G401.6 (cell line): Measurements from ENCODE around the gene DDI2.

Source experiments
- FAIRE-seq: peaks from 2 replicates; lab custom pipeline; 2012; peaks lifted over from hg19 to GRCh38; lab: Jason Lieb, UNC

Gene DDI2

DNA sequence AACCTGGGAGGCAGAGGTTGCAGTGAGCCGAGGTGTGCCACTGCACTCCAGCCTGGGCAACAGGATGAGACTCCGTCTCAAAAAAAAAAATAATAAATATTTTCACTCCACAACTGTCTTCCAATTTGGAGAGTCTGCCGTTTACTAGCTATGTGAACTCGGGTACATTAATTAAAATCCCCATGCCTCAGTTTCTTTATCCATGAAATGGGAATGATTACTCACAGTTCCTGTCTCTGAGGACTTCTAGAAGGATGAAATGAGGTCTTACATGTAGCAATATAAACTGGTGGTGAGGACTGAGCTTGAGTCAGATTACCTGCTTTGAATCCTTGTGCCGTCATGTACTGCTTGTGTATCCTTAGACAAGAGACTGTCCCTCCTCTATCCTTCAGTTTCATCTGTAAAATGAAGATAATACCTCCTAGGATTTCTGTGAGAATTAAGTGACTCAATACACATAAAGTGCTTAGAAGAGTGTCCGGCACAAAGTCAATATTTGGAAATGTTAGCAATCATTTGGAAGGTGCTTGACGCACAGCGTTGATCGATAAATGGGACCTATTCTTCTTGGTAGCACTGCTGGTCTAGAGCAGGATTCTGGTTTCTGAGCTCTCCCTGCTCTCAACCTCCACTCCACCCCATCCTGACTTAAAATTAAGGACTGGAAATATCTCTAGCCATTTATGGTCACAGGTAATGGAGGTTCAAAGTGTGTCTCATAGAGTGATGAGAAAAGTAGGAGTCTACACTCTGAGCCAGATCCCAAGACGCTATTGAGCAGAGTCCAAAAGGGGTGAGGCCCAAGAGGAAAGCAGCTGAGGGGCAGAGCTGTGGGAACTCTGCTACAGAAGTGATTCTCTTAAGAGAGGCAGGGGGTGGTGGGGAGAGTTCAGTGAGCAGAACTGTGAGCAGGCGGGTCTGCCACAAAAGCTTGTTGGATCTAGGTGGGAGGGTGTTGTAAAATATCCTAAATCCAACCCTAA is 11.6 kb upstream of the DDI2 start:
- no peak for FAIRE-seq

DNA sequence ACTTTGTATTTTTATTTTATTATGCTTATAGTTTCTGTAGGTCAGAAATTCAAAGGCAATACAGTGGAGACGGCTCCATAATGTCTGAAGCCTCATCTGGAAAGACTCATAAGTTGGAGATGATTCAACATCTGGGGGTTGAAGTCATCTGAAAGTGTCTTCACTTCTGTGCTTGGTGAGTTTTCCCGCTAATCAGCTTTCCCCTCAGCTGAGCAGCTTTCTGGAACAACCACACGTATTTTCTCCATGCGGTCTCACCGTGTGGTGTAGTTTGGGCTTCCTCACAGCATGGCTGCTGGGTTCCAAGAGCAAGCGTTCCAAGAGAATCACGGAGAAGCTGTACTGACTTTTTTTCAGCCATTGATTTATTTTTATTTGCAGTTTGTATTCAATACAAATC is 7.6 kb upstream of the DDI2 start:
- no peak for FAIRE-seq

DNA sequence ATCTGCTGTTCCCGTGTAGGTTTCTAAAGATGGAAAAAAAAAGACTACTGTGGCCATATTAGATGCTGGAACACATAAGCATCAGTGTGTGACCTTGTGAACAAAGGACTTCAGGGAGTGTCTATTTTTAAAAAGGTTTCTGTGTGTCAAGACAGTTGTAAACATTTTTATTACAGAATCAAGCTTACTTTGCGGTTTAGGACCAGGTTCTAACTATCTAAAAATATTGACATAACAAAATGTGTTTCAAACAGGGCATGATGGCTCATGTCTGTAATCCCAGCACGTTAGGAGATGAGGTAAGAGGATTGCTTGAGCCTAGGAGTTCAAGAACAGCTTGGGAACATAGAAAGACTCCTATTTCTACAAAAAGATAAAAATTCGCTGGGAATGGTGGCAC is 7.1 kb upstream of the DDI2 start:
- FAIRE-seq, result no peak

DNA sequence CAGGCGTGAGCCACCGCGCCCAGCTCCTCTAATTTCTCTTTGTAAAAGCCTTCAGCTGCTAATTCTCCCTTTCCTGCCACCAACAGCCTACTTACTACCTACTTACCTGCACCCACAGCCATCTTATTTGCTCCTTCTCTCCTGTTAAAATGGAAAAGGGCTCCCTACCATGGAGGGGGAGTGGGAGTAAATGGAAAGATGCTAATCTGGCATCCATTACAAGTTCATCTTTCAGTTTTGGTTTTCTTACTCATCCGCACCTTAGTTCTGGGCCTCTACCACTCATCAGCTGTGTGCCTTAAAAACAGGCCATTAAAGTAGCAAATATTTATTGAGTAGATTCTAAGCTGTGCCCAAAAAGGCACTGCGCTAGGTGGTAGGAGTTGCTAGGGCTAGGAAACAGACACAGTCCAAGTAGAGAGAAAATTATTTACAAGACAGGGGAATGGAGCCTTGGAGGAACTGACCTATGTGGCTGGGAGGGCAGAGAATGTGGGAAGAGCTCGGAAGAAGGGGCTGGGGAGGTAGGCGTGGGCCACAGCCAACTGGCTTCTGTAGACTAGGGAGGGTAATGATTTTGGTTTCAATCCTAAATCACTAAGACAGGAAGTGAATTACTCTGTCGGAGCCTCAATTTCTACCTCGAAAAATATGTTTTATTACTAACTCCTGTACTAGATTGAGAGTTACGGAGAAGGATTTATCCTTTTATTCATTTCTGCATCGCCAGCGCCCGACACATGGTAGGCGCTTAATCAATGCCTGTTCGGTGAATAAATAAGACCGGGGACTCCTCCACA is 685 bp upstream of the DDI2 start:
- FAIRE-seq, result no peak

DNA sequence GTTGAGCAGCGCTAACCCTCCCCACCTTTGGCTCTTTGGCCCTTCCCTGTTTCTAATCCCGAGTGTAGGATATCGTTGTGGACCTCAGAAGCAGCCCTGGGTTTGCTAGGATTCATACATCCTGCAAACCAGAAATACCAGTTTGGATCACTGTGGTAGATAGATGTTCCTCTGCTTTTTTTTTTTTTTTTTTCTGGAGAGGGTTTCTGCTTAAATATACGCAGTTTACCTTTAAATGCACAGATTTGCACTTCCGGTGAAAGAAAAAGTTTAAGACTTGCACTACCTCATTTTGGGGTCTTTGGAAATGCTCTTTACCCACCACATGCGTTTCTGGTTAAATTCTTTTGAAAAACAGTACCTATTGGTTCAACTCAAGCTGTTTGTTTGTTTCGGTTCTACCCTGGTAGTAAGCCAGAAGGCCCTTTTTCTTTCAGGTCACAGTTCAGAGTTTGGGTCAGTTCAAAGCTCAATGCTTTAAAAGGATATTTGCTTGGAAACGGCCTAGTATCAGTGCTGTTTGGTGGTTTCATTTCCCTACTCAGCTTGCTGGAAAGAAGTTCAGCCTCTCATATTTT is 908 bp downstream of the DDI2 start:
- no peak for FAIRE-seq

DNA sequence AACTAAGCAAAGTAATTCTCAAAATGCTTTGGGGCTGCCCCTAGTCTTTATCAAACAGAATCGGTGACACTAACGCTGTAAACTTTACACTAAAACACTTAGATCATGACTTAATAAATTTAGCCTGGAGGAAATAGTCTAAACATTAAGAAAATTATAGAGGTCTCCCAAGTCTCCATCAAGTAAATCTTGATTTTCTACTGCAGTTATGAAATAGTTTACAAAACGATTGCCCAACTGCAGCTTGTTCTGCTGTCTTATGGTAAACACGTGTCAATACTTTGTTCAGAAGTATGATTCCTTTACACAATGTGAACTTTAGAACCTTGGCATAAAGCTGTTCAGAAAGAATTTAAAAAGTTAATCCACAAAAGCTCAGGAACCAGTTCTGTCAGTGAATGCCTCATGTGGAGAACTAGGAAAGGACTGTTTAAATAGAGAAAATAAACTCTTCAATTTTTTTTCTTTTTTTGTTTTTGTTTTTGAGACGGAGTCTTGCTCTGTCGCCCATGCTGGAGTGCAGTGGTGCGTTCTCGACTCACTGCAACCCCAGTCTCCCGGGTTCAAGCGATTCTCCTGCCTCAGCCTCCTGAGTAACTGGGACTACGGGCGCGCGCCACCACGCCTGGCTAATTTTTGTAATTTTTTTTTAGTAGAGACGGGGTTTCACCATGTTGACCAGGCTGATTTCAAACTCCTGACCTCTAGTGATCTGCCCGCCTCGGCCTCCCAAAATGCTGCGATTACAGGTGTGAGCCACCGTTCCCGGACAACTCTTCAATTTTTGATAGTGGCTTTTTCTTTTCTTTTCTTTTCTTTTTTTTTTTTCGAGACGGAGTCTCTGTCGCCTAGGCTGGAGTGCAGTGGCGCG is 1.6 kb downstream of the DDI2 start:
- FAIRE-seq, result no peak

DNA sequence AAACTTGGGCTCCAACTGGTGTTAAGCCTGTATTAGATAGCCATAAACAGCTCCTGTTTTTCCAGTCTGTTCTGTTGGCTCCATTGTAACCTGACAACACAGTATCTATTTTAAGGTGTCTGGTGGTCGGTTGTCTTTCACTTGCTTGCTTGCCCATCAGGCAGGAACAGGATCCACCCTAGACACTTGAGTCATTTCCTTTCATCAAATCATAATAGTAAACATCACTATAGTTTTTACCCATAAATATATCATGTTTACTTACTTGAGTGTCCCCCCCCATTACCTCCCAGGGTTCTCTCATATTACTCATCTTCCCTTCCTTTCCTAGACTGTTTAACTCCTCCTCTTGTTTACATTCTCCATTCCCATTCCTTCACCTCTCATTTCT is 2.9 kb downstream of the DDI2 start:
- no peak for FAIRE-seq

DNA sequence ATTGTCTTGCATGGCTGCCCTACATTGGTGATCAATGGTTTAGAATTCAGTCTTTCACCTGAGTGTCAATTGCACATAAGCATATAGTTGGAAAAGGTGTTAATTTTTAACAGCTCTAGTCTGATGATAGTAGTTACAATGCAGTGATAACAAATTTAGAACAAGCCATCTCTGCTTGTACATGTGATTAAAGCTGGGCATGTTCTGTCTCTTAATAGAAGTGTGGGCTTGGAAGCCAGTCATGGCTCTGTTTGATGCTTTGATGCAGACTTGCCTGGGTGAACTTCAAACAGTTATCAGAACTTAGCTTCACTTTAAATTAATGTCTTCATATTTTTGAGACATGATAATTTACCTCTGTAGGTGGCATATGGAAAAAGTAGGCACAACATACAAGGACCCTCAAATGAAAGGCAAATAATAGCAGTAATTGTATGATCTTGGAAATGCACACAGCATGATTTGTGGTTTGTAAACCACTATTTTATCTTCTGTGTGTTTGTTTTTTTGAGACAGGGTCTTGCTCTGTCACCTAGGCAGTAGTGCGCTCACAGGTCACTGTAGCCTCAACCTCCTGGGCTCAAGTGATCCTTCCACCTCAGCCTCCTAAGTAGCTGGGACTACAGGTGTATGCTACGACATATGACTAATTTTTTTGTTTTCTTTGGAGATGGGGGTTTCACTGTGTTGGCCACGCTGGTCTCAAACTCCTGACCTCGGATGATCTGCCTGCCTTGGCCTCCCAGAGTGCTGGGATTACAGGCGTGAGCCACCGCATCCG is 3.8 kb downstream of the DDI2 start:
- no peak for FAIRE-seq

DNA sequence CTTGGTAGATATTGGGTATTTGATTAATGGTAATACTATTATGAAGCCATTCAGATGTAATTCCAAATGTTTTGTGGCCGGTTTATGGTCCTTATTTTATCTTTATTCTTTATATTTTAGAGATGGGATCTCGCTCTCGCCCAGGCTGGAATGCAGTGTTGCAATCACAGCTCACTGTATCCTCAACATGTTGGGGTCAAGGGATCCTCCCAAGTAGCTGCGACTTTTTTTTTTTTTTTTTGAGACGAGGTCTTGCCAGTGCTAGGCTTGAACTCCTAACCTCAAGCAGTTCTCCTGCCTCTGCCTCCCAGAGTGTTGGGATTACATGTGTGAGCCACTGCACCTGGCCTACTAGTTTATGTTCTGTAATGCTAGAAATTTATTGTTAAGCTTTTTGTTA is 4.7 kb downstream of the DDI2 start:
- no peak for FAIRE-seq

DNA sequence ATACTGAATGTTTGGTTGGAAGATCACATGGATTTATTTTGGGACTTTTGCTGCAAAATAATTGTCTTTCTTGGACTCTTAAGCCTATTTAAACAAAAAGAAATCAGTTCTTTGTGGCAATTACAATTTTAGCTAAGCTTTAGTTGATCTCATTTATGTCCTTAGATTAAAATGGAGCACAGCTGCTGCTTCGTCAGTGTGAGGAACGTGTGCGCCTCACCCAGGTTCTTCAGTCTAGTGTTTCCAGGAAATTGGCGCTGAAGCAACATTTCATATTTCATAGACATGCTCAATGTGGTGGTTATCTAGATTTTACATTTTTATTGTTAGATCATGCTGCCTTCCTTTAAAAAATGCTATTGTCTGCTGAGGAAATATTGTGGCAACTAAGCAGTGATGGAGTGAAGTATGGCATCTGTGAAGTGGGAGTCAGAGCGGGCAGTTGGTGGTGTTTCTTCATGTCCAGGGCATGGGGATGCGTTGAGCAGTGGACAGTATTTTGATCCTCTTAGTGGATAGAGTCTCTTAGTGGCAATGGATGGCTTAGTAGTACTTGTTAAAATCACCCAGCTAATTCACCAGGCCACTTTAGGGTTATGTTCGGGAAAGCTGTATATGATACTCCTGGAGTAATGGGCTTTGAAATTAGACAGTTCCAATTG is 5.6 kb downstream of the DDI2 start:
- FAIRE-seq, result no peak

DNA sequence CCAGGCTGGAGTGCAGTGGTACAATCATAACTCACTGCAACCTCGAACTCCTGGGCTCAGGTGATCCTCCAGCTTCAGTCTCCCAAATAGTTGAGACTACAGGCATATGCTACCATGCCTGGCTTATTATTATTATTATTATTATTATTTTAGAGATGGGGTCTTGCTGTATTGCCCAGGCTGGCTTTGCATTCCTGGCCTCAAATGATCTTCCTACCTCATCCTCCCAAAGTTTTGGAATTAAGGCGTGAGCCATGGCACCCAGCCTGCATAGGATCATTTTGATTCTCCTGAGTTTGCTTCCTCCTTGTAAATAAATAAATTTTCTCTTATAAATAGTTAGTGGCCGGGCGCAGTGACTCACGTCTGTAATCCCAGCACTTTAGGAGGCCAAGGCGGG is 6.2 kb downstream of the DDI2 start:
- FAIRE-seq, result no peak

DNA sequence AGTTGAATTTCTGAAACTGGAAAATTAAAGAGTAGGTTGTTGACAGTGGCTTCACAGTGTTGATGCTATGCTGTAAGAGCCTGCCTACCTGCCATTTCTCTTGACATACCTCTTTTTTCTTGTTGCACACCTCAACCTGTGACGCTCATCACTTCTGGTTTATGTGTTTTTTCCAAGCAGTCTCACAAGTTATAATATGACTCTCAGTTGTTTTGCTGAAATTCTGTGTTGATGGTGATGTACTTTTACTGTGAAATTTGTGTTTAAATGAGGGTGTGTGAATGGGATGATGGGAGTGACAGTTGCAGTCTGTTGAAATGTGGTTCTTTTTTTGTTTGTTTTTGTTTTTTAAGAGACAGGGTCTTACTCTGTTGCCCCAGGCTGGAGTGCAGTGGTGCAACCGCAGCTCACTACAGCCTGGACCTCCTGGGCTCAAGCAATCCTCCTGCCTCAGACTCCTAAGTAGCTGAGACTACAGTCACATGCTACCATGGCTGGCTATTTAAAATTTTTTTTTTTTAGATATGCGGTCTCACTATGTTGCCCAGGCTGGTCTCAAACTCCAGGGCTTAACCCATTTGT is 7.0 kb downstream of the DDI2 start:
- no peak for FAIRE-seq

DNA sequence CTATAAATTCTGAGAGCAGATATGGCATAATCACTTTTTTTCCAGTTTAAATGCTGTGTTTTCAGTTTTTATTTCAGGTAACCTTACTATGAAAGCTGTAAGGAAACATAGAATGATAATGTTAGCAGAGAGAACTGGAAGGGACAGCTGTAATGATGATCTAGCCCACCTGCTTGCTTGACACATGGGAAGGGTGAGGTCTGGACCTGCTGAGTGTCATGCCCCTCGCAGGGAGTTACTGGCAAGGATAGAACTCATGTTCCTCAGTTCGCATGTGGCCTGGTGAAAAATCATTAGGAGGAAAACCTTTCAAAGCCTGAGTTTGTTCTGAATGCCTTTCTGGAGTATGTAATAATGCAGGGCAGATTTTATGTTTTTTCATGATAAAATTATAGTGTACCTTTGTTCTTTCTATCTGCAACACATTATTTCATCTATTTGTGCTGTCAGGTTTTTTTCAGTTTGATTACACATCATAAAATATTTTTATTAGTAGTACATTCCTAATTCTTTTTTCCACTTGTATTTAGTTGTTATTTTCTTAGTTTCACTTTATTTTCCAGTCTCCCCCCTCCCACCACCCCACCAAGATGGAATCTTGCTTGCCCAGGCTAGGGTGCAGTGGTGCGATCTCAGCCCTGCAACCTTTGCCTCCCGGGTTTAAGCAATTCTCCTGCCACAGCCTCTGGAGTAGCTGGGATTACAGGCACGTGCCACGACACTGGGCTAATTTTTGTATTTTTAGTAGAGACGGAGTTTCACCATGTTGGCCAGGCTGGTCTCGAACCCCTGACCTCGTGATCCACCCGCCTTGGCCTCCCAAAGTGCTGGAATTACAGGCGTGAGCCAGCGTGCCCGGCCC is 8.0 kb downstream of the DDI2 start:
- FAIRE-seq, result no peak

DNA sequence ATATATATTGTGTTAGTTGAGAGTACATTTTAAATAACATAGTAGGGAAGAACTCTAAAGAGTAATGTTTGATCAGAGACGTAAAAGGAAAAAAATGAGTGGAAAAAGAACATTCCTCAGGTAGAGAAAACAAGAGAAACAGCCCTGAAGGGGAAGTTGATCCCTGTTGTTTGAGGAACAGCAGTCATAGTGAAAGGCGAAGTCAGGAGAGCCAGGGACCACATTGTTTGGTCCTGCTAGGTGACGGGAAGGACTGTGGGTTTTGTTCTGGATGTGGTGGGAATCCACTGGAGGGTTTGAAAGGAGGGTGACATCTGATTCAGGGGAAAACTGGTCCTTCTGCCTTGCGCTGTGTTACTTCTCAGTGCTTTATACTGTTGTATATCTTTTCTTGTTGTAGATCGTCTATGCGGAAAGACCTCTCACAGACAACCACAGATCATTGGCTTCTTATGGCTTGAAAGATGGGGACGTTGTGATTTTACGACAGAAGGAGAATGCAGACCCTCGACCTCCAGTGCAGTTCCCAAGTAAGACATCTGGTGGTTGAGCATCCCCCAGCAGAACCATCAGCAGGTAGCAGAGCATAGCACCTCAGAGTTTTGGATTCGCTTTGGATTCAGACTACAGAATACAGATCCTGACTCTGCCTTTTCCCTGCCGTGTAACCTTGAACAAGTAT is 9.2 kb downstream of the DDI2 start:
- no peak for FAIRE-seq

DNA sequence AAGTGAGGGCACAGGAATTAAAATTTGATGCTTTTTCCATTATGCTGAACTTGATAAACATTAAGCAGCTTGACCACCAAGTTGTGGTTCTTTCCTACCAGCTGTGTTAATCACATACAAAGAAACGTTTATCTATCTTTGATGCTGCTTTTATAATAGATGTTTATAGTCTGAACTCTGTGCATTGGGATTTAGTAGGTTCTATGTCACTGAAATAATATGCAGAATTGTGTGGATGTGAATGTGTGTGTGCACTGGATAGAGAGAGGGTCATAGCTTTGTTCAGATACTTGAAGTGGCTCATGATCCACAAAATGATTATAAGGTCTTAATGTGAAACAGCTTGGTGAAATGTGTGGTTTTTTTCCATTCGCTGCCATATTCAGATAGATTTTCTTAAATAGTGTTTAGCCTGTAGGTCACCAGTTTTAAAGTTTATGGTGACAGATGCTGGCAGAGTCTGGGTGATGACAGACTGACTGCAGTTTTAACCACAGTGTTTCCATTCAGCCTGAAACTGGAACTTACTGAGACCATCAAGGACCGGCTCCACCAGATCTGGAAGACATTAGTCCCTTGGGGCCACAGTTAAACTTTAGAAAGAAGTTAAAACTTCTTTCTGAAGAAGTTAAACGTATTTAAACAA is 10.2 kb downstream of the DDI2 start:
- no peak for FAIRE-seq

DNA sequence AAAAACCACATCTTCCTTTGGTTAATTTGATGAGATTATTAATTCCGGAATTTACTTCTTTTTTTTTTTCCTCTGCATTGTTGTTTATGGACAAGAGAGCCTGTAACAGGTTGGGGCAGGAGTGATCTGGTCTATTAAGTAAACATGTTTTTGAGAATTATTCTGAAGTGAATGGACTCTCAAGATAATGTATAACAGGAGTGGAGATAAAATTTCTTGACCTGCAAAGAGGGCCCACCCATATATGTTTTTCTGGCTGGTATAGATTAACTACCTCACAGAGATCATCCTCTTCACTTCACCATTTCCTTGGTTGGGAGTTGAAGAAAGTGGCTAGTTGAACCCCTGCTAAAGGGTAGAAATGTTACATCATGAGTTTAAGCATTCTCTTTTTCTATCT is 10.7 kb downstream of the DDI2 start:
- FAIRE-seq, result no peak

DNA sequence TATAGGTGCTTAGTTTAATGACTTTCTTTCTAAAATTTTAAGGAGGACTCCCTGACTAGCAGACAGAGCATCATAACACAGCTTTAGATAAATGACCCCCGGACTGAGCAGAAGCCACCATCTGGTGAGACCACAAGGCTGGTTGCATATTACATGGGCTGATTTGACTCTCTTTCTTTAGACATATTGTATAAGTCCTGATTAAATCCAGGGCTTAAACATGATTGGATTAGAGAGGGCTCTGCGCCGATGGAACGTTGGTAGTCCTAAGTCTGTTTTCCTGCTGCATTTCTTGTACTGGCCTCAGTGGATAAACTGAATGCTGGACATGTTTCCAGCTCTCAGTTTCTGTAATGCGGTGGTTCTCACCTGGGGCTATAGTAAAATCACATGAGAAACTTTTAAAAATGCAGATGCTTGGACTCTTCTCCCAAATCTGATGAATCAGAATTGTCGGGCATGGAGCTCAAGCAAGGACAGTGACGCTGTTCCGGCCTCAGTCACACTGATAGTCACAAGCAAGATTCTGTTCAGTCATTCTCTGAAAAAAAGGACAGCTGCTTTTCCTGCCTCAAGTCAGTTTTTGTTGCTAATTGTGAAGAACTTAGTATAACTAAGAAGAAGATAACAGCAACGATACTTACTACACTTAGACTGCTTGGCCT is 16.6 kb downstream of the DDI2 start:
- FAIRE-seq, result no peak

DNA sequence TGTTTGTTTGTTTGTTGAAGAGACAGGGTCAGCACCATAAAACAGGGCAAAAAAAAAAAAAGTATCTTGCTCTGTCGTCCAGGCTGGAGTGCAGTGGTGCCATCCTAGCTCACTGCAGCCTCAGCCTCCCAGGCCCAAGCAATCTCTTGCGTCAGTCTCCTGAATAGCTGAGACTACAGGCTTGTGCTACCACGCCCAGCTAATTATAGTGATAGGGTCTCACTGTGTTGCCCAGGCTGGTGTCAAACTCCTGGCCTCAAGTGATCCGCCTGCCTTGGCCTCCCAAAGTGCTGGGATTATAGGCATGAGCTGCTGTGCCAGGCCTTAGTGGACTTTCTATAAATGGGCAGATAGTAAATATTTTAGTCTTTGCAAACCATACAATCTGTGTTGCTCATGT is 19.2 kb downstream of the DDI2 start:
- FAIRE-seq, result no peak
